Keratinocyte (primary cell): Measurements from ENCODE around the gene ARL15. TPM values are rescaled to one million over a fixed set of nuclear protein-coding genes. Genes with fewer than 3 reads are reported as not detected.
A peak's percentile ranks its signal among the peaks of the same experiment; 100 is the strongest.

Experiments
- DNase-seq: peaks from one replicate; pipeline ENCODE4 v3.0.0-alpha.2; 2011; ENCODE audit warnings: low read depth, missing footprints, low spot score
- FAIRE-seq: peaks from 2 replicates; lab custom pipeline; 2011; peaks lifted over from hg19 to GRCh38; lab: Jason Lieb, UNC
- H2AFZ ChIP-seq: 2 replicates; pipeline ENCODE4 v1.6.0; 2012; ENCODE audit warnings: low read length, control low read depth, inconsistent platforms; ENCODE audit not compliant: control insufficient read depth
- H3K27ac ChIP-seq: 2 replicates; pipeline ENCODE4 v1.5.1; 2011; ENCODE audit warnings: low read length; ENCODE audit not compliant: control insufficient read depth, insufficient read depth
- H3K27me3 ChIP-seq: 3 replicates; pipeline ENCODE4 v1.6.0; 2011; ENCODE audit warnings: low read length; ENCODE audit not compliant: control insufficient read depth, insufficient read depth; ENCODE audit errors: extremely low read depth
- H3K36me3 ChIP-seq, 2 experiments: 2 replicates in 1 of 2; 3 replicates in 1 of 2; pipeline ENCODE4 v1.5.1; 2011; ENCODE audit warnings: low read length in 2 of 2, mild to moderate bottlenecking in 1 of 2; ENCODE audit not compliant: control insufficient read depth in 2 of 2, insufficient read depth in 2 of 2; ENCODE audit errors: extremely low read depth in 1 of 2
- H3K4me1 ChIP-seq: 3 replicates; pipeline ENCODE4 v1.5.1; 2011; ENCODE audit warnings: low read length; ENCODE audit not compliant: control insufficient read depth, insufficient read depth; ENCODE audit errors: extremely low read depth
- H3K4me2 ChIP-seq: 3 replicates; pipeline ENCODE4 v1.6.0; 2011; ENCODE audit warnings: low read depth, low read length; ENCODE audit not compliant: control insufficient read depth, insufficient read depth; ENCODE audit errors: extremely low read depth
- H3K4me3 ChIP-seq, 3 experiments: fragments of 200-600 bp in 1 of 3; sonication (generic) in 1 of 3; 2 replicates in 2 of 3; 3 replicates in 1 of 3; pipeline ENCODE4 v1.5.1; 2011 to 2016; ENCODE audit warnings: low read length in 3 of 3, mild to moderate bottlenecking in 3 of 3, control low read depth in 2 of 3, inconsistent platforms in 1 of 3, low read depth in 1 of 3, mixed read lengths in 1 of 3, mixed run types in 1 of 3, moderate library complexity in 1 of 3; ENCODE audit not compliant: control insufficient read depth in 2 of 3, insufficient read depth in 2 of 3; ENCODE audit errors: extremely low read depth in 1 of 3
- H3K79me2 ChIP-seq: 2 replicates; pipeline ENCODE4 v1.6.0; 2012; ENCODE audit warnings: low read length; ENCODE audit not compliant: control insufficient read depth, insufficient read depth
- H3K9ac ChIP-seq: 3 replicates; pipeline ENCODE4 v1.6.0; 2011; ENCODE audit warnings: low read length; ENCODE audit not compliant: control insufficient read depth, insufficient read depth; ENCODE audit errors: extremely low read depth
- H3K9me1 ChIP-seq: 3 replicates; pipeline ENCODE4 v1.6.0; 2011; ENCODE audit warnings: low read length; ENCODE audit not compliant: control insufficient read depth, insufficient read depth; ENCODE audit errors: extremely low read depth
- H3K9me3 ChIP-seq: 2 replicates; pipeline ENCODE4 v1.5.1; 2012; ENCODE audit warnings: low read depth, low read length; ENCODE audit not compliant: control insufficient read depth
- H4K20me1 ChIP-seq: 3 replicates; pipeline ENCODE4 v1.6.0; 2011; ENCODE audit warnings: low read length; ENCODE audit not compliant: control insufficient read depth, insufficient read depth; ENCODE audit errors: extremely low read depth
- EZH2 ChIP-seq: IDR thresholded peaks from one replicate; pipeline ENCODE4 v1.6.1; 2012; ENCODE audit warnings: inconsistent platforms, mild to moderate bottlenecking, low read length, moderate library complexity
- dilution Hi-C: fragments of 300-500 bp; cut with MboI; formaldehyde crosslinking; loops from one replicate; pipeline ENCODE4 v1.7.0; 2020; ENCODE audit warnings: low sequenced_read_pairs; ENCODE audit not compliant: extremely low pct_ligation_motif_present
- polyA plus RNA-seq, 5 experiments: library from polyadenylated mRNA; depleted of rRNA in 3 of 5; stranded (reverse) in 3 of 5; stranded (forward) in 1 of 5; unstranded in 1 of 5; fragments of >200 nt; gene quantifications; 1 replicate in 1 of 5; 2 replicates in 3 of 5; 3 replicates in 1 of 5; pipeline versions ENCODE4 v1.2.1 to v1.2.3, GENCODE V29; 2011 to 2012; ENCODE audit warnings: missing spikeins in 2 of 5, low read depth in 1 of 5, low replicate concordance in 1 of 5
- TF ChIP-seq, protein P1 (sequence below), 3 experiments: IDR thresholded peaks in 1 of 3; conservative IDR thresholded peaks in 1 of 3; optimal IDR thresholded peaks in 1 of 3; 2 replicates in 2 of 3; 3 replicates in 1 of 3; pipeline versions ENCODE3 to v1.5.1; 2011; ENCODE audit warnings: low read length in 3 of 3, mild to moderate bottlenecking in 3 of 3, moderate library complexity in 2 of 3, control low read depth in 1 of 3, inconsistent platforms in 1 of 3; ENCODE audit not compliant: insufficient read depth in 2 of 3; ENCODE audit errors: extremely low read depth in 1 of 3

The ARL15 gene
- polyA plus RNA-seq, 1 donor (not counting 4 experiments of a cell fraction or from before 2014, with no cell fraction given): 19.7 TPM

DNA sequence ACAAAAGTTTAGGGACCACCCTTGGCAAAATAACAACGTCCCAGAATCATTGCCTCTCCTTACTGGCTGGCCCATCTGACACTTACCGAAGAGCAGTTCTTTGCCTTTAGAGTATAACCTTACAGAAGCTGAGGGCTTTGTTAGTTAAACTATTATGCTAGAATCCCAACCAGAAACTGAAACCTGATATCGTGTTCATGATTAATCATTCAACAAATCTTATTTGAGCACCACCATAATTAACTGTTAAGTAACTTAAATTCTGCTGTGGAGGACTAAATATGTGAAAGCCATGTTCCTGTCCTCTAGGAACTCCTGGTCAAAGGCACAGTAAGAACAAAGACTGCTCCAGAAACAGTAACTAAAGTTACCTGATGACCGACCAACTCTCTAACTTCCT, 104.9 kb downstream of the ARL15 start:
- H3K4me3 ChIP-seq: no peak overlapping the region
- no peaks in the 10 kb centered on the region for H3K79me2 ChIP-seq
- TF ChIP-seq, protein P1, sequence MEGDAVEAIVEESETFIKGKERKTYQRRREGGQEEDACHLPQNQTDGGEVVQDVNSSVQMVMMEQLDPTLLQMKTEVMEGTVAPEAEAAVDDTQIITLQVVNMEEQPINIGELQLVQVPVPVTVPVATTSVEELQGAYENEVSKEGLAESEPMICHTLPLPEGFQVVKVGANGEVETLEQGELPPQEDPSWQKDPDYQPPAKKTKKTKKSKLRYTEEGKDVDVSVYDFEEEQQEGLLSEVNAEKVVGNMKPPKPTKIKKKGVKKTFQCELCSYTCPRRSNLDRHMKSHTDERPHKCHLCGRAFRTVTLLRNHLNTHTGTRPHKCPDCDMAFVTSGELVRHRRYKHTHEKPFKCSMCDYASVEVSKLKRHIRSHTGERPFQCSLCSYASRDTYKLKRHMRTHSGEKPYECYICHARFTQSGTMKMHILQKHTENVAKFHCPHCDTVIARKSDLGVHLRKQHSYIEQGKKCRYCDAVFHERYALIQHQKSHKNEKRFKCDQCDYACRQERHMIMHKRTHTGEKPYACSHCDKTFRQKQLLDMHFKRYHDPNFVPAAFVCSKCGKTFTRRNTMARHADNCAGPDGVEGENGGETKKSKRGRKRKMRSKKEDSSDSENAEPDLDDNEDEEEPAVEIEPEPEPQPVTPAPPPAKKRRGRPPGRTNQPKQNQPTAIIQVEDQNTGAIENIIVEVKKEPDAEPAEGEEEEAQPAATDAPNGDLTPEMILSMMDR (optimal IDR thresholded peaks at IDR 0.05 in 1 of 3, IDR thresholded peaks at IDR 0.05 in 1 of 3, conservative IDR thresholded peaks at IDR 0.05 in 1 of 3; ENCODE audit: extremely low read depth in 1 of 3, insufficient read depth in 2 of 3, low read length in 3 of 3): no peak
- no peak for TF ChIP-seq EZH2
- no peaks in the 10 kb centered on the region for H3K9me3 ChIP-seq
- H3K4me2 ChIP-seq: no peak overlapping the region
- DNase-seq (no peak), FAIRE-seq (no peak)
- H4K20me1 ChIP-seq: no peaks in the 10 kb centered on the region
- H3K27me3 ChIP-seq: no peaks in the 10 kb centered on the region
- no peaks in the 10 kb centered on the region for H3K36me3 ChIP-seq
- dilution Hi-C loops: no loop called here
- no peaks in the 10 kb centered on the region for H3K4me1 ChIP-seq
- no peak overlapping the region for H2AFZ ChIP-seq
- no peak overlapping the region for H3K27ac ChIP-seq
- no peak overlapping the region for H3K9ac ChIP-seq
- no peaks in the 10 kb centered on the region for H3K9me1 ChIP-seq

- Histone ChIP-seq H3K27me3 (no peaks in the 10 kb centered on the region), H3K9me3 (no peaks in the 10 kb centered on the region), H3K4me1 (no peaks in the 10 kb centered on the region), H3K9me1 (no peaks in the 10 kb centered on the region), H3K4me2 (no peak overlapping the region), H3K36me3 (no peaks in the 10 kb centered on the region), H2AFZ (no peak overlapping the region), H4K20me1 (no peaks in the 10 kb centered on the region), H3K79me2 (no peaks in the 10 kb centered on the region), H3K9ac (no peak overlapping the region), H3K27ac (no peak overlapping the region), H3K4me3 (no peak overlapping the region)
- DNase-seq (no peak), FAIRE-seq (peak; percentile 32)
- TF ChIP-seq, protein P1 (optimal IDR thresholded peaks at IDR 0.05 in 1 of 3, IDR thresholded peaks at IDR 0.05 in 1 of 3, conservative IDR thresholded peaks at IDR 0.05 in 1 of 3; ENCODE audit: extremely low read depth in 1 of 3, insufficient read depth in 2 of 3, low read length in 3 of 3): no peak
- TF ChIP-seq EZH2: no peak
- dilution Hi-C loops: no loop called here
Observed at GRCh38 chr5:54197018-54197417, 113.4 kb downstream of the ARL15 start.
